ENCODE measurements around the gene SPATA1.

Gene SPATA1

GRCh38 chr1:84525779-84526178 lies 19.6 kb downstream of the SPATA1 start:
- H3K9me3 ChIP-seq (ENCODE audit: insufficient read depth, low read length), result no peaks in the 10 kb centered on the region; the same call in 1 of the 2 replicates
- H4K20me1 ChIP-seq (ENCODE audit: insufficient read depth, low read length), result no peaks in the 10 kb centered on the region
- H3K4me2 ChIP-seq (ENCODE audit: low read length), result no peak overlapping the region
- no peak overlapping the region for H3K9ac ChIP-seq (ENCODE audit: low read length)
- H2AFZ ChIP-seq (ENCODE audit: low read depth, low read length), result no peak overlapping the region
- TF ChIP-seq CTCF (IDR thresholded peaks at IDR 0.05; ENCODE audit: low read depth, low read length) (no peak), EZH2phosphoT487 (IDR thresholded peaks at IDR 0.05; ENCODE audit: low read depth) (no peak)
- no peak overlapping the region for H3K27ac ChIP-seq (ENCODE audit: low read length)
- H3K4me3 ChIP-seq (ENCODE audit: low read length), result no peak overlapping the region
- H3K27me3 ChIP-seq (ENCODE audit: low read depth, low read length), result no peaks in the 10 kb centered on the region
- no peaks in the 10 kb centered on the region for H3K4me1 ChIP-seq (ENCODE audit: low read length)
- H3K36me3 ChIP-seq (replicated peaks; ENCODE audit: low read depth, low read length), result peaks cover 3% of the 10 kb centered on the region
- H3K79me2 ChIP-seq (ENCODE audit: low read length), result no peaks in the 10 kb centered on the region

DNA sequence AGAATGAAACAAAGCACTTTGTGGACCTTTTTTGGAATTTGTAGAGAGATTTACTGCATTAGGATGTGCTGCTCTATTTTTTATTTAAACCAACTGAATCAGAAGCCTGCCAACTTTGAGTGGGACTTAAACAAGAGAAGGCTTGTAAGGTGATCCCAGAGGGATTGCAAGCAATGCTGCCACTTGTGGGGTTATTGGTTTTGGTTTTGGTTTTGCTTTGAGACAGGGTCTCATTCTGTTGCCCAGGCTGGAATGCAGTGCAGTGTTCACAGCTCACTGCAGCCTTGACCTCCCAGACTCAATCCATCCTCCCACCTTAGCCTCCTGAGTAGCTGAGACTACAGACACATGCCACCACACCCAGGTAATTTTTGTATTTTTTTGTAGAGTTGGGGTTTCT lies 32.4 kb downstream of the SPATA1 start:
- no peak for TF ChIP-seq EZH2phosphoT487 (IDR thresholded peaks at IDR 0.05; ENCODE audit: low read depth)
- TF ChIP-seq CTCF (IDR thresholded peaks at IDR 0.05; ENCODE audit: low read depth, low read length), result no peak
- H3K36me3 ChIP-seq (replicated peaks; ENCODE audit: low read depth, low read length), result peaks cover 3% of the 10 kb centered on the region

GRCh38 chr1:84539972-84540371 lies 33.8 kb downstream of the SPATA1 start:
- Histone ChIP-seq H2AFZ (ENCODE audit: low read depth, low read length) (no peak overlapping the region), H3K4me2 (ENCODE audit: low read length) (no peak overlapping the region), H3K9me3 (ENCODE audit: insufficient read depth, low read length) (no peaks in the 10 kb centered on the region), H3K4me3 (ENCODE audit: low read length) (no peak overlapping the region), H3K27ac (ENCODE audit: low read length) (no peak overlapping the region), H3K79me2 (ENCODE audit: low read length) (no peaks in the 10 kb centered on the region), H3K9ac (ENCODE audit: low read length) (no peak overlapping the region), H3K4me1 (ENCODE audit: low read length) (peaks cover 7% of the 10 kb centered on the region; the same call in 1 of the 2 replicates), H3K36me3 (replicated peaks; ENCODE audit: low read depth, low read length) (peaks cover 3% of the 10 kb centered on the region), H3K27me3 (ENCODE audit: low read depth, low read length) (no peaks in the 10 kb centered on the region), H4K20me1 (ENCODE audit: insufficient read depth, low read length) (no peaks in the 10 kb centered on the region)
- no peak for TF ChIP-seq CTCF (IDR thresholded peaks at IDR 0.05; ENCODE audit: low read depth, low read length)
- TF ChIP-seq EZH2phosphoT487 (IDR thresholded peaks at IDR 0.05; ENCODE audit: low read depth), result no peak

More for the DNA sequence above, 32.4 kb downstream of the SPATA1 start:
- no peak overlapping the region for H3K9ac ChIP-seq (ENCODE audit: low read length)
- no peak overlapping the region for H3K27ac ChIP-seq (ENCODE audit: low read length)
- no peaks in the 10 kb centered on the region for H3K9me3 ChIP-seq (ENCODE audit: insufficient read depth, low read length)
- no peaks in the 10 kb centered on the region for H3K79me2 ChIP-seq (ENCODE audit: low read length)
- peaks cover 7% of the 10 kb centered on the region; the same call in 1 of the 2 replicates for H3K4me1 ChIP-seq (ENCODE audit: low read length)
- no peak overlapping the region for H2AFZ ChIP-seq (ENCODE audit: low read depth, low read length)
- H3K27me3 ChIP-seq (ENCODE audit: low read depth, low read length), result no peaks in the 10 kb centered on the region
- no peaks in the 10 kb centered on the region for H4K20me1 ChIP-seq (ENCODE audit: insufficient read depth, low read length)
- no peak overlapping the region for H3K4me3 ChIP-seq (ENCODE audit: low read length)
- H3K4me2 ChIP-seq (ENCODE audit: low read length), result no peak overlapping the region

- Histone ChIP-seq H3K4me3 (ENCODE audit: low read length) (no peak overlapping the region), H2AFZ (ENCODE audit: low read depth, low read length) (no peak overlapping the region), H3K27ac (ENCODE audit: low read length) (no peak overlapping the region), H3K36me3 (replicated peaks; ENCODE audit: low read depth, low read length) (peaks cover 3% of the 10 kb centered on the region), H3K4me1 (ENCODE audit: low read length) (peaks cover 7% of the 10 kb centered on the region; the same call in 1 of the 2 replicates), H3K27me3 (ENCODE audit: low read depth, low read length) (no peaks in the 10 kb centered on the region), H4K20me1 (ENCODE audit: insufficient read depth, low read length) (no peaks in the 10 kb centered on the region), H3K9ac (ENCODE audit: low read length) (no peak overlapping the region), H3K9me3 (ENCODE audit: insufficient read depth, low read length) (no peaks in the 10 kb centered on the region), H3K79me2 (ENCODE audit: low read length) (no peaks in the 10 kb centered on the region), H3K4me2 (ENCODE audit: low read length) (no peak overlapping the region)
- no peak for TF ChIP-seq EZH2phosphoT487 (IDR thresholded peaks at IDR 0.05; ENCODE audit: low read depth)
- no peak for TF ChIP-seq CTCF (IDR thresholded peaks at IDR 0.05; ENCODE audit: low read depth, low read length)
These were observed 34.6 kb downstream of the SPATA1 start for GRCh38 chr1:84540759-84541158.
